Mesenchymal stem cell (in vitro differentiated cells and primary cell): ENCODE measurements around the gene RTCA.
"Not testable (repeated sequence)": the region's sequence is repeated elsewhere in the genome, so short reads cannot be mapped to it uniquely, and the experiment has no call there.

Experiments used
- DNase-seq: peaks from one replicate; pipeline ENCODE4 v3.0.0-alpha.2; 2013
- H2AFZ ChIP-seq: one replicate; pipeline ENCODE4 v1.6.1; 2013; ENCODE audit warnings: low read depth, mild to moderate bottlenecking, control low read depth, inconsistent platforms, low read length, moderate library complexity
- H2AK5ac ChIP-seq: 2 replicates; pipeline ENCODE4 v1.6.1; 2013; ENCODE audit warnings: low read length, moderate library complexity, mild to moderate bottlenecking, inconsistent platforms; ENCODE audit not compliant: severe bottlenecking
- H2BK120ac ChIP-seq: one replicate; pipeline ENCODE4 v1.6.1; 2013; ENCODE audit warnings: low read depth, mild to moderate bottlenecking, inconsistent platforms, low read length, moderate library complexity
- H2BK12ac ChIP-seq, 2 experiments: one replicate each; pipeline ENCODE4 v1.6.1; 2013; ENCODE audit warnings: inconsistent platforms in 2 of 2, low read length in 2 of 2, mild to moderate bottlenecking in 2 of 2, moderate library complexity in 2 of 2, control low read depth in 1 of 2
- H2BK15ac ChIP-seq: one replicate; pipeline ENCODE4 v1.6.1; 2013; ENCODE audit warnings: mild to moderate bottlenecking, low read depth, inconsistent platforms; ENCODE audit not compliant: poor library complexity, severe bottlenecking
- H2BK5ac ChIP-seq: 2 replicates; pipeline ENCODE4 v1.6.1; 2013; ENCODE audit warnings: low read depth, mild to moderate bottlenecking, low read length, control low read depth, inconsistent platforms; ENCODE audit not compliant: poor library complexity, severe bottlenecking
- H3K14ac ChIP-seq, 2 experiments: one replicate each; pipeline ENCODE4 v1.6.1; 2013; ENCODE audit warnings: inconsistent platforms in 2 of 2, low read length in 2 of 2, control low read depth in 1 of 2, mild to moderate bottlenecking in 1 of 2, moderate library complexity in 1 of 2
- H3K18ac ChIP-seq, 2 experiments: one replicate each; pipeline ENCODE4 v1.6.1; 2013; ENCODE audit warnings: inconsistent platforms in 2 of 2, low read length in 2 of 2, control low read depth in 1 of 2, low read depth in 1 of 2, mild to moderate bottlenecking in 1 of 2
- H3K23ac ChIP-seq, 2 experiments: one replicate each; pipeline ENCODE4 v1.6.1; 2013; ENCODE audit warnings: inconsistent platforms in 2 of 2, low read length in 2 of 2, mild to moderate bottlenecking in 2 of 2, moderate library complexity in 2 of 2, control low read depth in 1 of 2
- H3K27ac ChIP-seq: 2 replicates; pipeline ENCODE4 v1.5.1; 2013; ENCODE audit warnings: mild to moderate bottlenecking, moderate library complexity, low read length, control low read depth, inconsistent platforms; ENCODE audit not compliant: poor library complexity, severe bottlenecking
- H3K27me3 ChIP-seq, 2 experiments: 2 replicates each; pipeline versions ENCODE4 v1.6.1 to v1.7.0; 2013; ENCODE audit warnings: low read length in 2 of 2, mild to moderate bottlenecking in 2 of 2, moderate library complexity in 2 of 2, control low read depth in 1 of 2, inconsistent platforms in 1 of 2; ENCODE audit not compliant: control insufficient read depth in 1 of 2, insufficient read depth in 1 of 2
- H3K36me3 ChIP-seq, 2 experiments: 2 replicates each; pipeline versions ENCODE4 v1.6.1 to v1.7.0; 2013; ENCODE audit warnings: low read length in 2 of 2, control low read depth in 1 of 2, inconsistent platforms in 1 of 2, low read depth in 1 of 2, mild to moderate bottlenecking in 1 of 2; ENCODE audit not compliant: insufficient read depth in 2 of 2, control insufficient read depth in 1 of 2
- H3K4ac ChIP-seq, 2 experiments: one replicate each; pipeline ENCODE4 v1.6.1; 2013; ENCODE audit warnings: inconsistent platforms in 2 of 2, low read length in 2 of 2, mild to moderate bottlenecking in 2 of 2, moderate library complexity in 2 of 2, control low read depth in 1 of 2, low read depth in 1 of 2
- H3K4me1 ChIP-seq: 2 replicates; pipeline ENCODE4 v1.6.1; 2013; ENCODE audit warnings: low read depth, low read length, control low read depth; ENCODE audit not compliant: control insufficient read depth, insufficient read depth
- H3K4me2 ChIP-seq: 2 replicates; pipeline ENCODE4 v1.6.1; 2013; ENCODE audit warnings: low read length, mild to moderate bottlenecking, inconsistent platforms; ENCODE audit not compliant: poor library complexity, severe bottlenecking
- H3K4me3 ChIP-seq, 2 experiments: 2 replicates each; pipeline versions ENCODE4 v1.5.1 to v1.7.0; 2013; ENCODE audit warnings: low read length in 2 of 2, mild to moderate bottlenecking in 2 of 2, control low read depth in 1 of 2, low read depth in 1 of 2; ENCODE audit not compliant: insufficient read depth in 1 of 2
- H3K79me1 ChIP-seq: replicated peaks from 2 replicates; pipeline ENCODE4 v1.6.1; 2013; ENCODE audit warnings: mild to moderate bottlenecking, control low read depth, low read length, inconsistent platforms; ENCODE audit not compliant: poor library complexity, severe bottlenecking
- H3K9ac ChIP-seq: 2 replicates; pipeline ENCODE4 v1.7.0; 2013; ENCODE audit warnings: mild to moderate bottlenecking, low read length, moderate library complexity
- H3K9me3 ChIP-seq: 2 replicates; pipeline ENCODE4 v1.7.0; 2013; ENCODE audit warnings: mild to moderate bottlenecking, low read length; ENCODE audit not compliant: control insufficient read depth
- H4K8ac ChIP-seq: one replicate; pipeline ENCODE4 v1.6.1; 2013; ENCODE audit warnings: inconsistent platforms, mild to moderate bottlenecking, low read length, moderate library complexity
- H4K91ac ChIP-seq: one replicate; pipeline ENCODE4 v1.6.1; 2013; ENCODE audit warnings: mild to moderate bottlenecking, low read length, inconsistent platforms
- WGBS: methylation state at CpG from one replicate; pipeline ENCODE4 v1.1.7; 2013; ENCODE audit warnings: mixed read lengths; 5-methylcytosine and 5-hydroxymethylcytosine counted together

RTCA gene

GRCh38 chr1:100264081-100264480 lies 1.9 kb upstream of the RTCA start:
- H3K4me2 ChIP-seq, H3K27ac ChIP-seq, H3K9ac ChIP-seq, H2BK120ac ChIP-seq, H3K14ac ChIP-seq, H3K27me3 ChIP-seq, H2AK5ac ChIP-seq, H2BK15ac ChIP-seq, H3K9me3 ChIP-seq, H2AFZ ChIP-seq, H3K18ac ChIP-seq, DNase-seq, H3K4me3 ChIP-seq, H4K91ac ChIP-seq, H2BK12ac ChIP-seq, H4K8ac ChIP-seq, H3K4me1 ChIP-seq, H3K23ac ChIP-seq, H2BK5ac ChIP-seq, H3K4ac ChIP-seq: not testable (repeated sequence)
- H3K79me1 ChIP-seq, result peaks cover 12% of the 10 kb centered on the region
- H3K36me3 ChIP-seq, result peaks cover 8 to 16% of the 10 kb centered on the region in 2 experiments
- 98% methylated on average over 4 of the region's 5 CpGs for WGBS

GRCh38 chr1:100265562-100265930 lies 470 bp upstream of the RTCA start:
- DNase-seq, result no peak
- H3K36me3 ChIP-seq, result peaks cover 14 to 28% of the 10 kb centered on the region in 2 experiments
- H4K8ac ChIP-seq, result no peak overlapping the region
- no peak overlapping the region for H3K14ac ChIP-seq
- peak overlapping the region; percentile 96 for H3K9ac ChIP-seq
- 10% methylated on average over 12 of the region's 12 CpGs for WGBS
- no peaks in the 10 kb centered on the region for H3K9me3 ChIP-seq
- H2BK15ac ChIP-seq, result no peak overlapping the region
- peaks cover 2% of the 10 kb centered on the region for H3K4me1 ChIP-seq
- H3K23ac ChIP-seq, result no peak overlapping the region
- peak overlapping the region; percentile 53 to 98 for H3K4me3 ChIP-seq
- H2BK120ac ChIP-seq, result no peak overlapping the region
- H3K4ac ChIP-seq, result no peak overlapping the region
- H2BK12ac ChIP-seq, result no peak overlapping the region
- no peak overlapping the region for H2AK5ac ChIP-seq
- H3K79me1 ChIP-seq, result peaks cover 16% of the 10 kb centered on the region
- peak overlapping the region; percentile 55 for H3K27ac ChIP-seq
- no peak overlapping the region for H4K91ac ChIP-seq
- H2AFZ ChIP-seq, result peak overlapping the region; percentile 72
- no peak overlapping the region for H3K18ac ChIP-seq
- no peak overlapping the region for H2BK5ac ChIP-seq
- H3K4me2 ChIP-seq, result peak overlapping the region; percentile 55
- no peaks in the 10 kb centered on the region for H3K27me3 ChIP-seq

GRCh38 chr1:100266741-100267140 lies 725 bp downstream of the RTCA start:
- Histone ChIP-seq H3K4me3 (peak overlapping the region; percentile 92 to 98), H2BK120ac (no peak overlapping the region), H3K4me1 (peaks cover 2% of the 10 kb centered on the region), H4K8ac (peak overlapping the region; percentile 83), H2AFZ (no peak overlapping the region), H3K79me1 (peaks cover 18% of the 10 kb centered on the region), H2BK5ac (no peak overlapping the region), H3K23ac (peak overlapping the region in 1 of 2 experiments; percentile 10), H3K18ac (peak overlapping the region in 1 of 2 experiments; percentile 41), H3K36me3 (peaks cover 20 to 40% of the 10 kb centered on the region in 2 experiments), H3K9ac (peak overlapping the region; percentile 96), H3K4me2 (peak overlapping the region; percentile 70), H2AK5ac (no peak overlapping the region), H2BK12ac (no peak overlapping the region), H3K27me3 (no peaks in the 10 kb centered on the region), H3K14ac (peak overlapping the region in 1 of 2 experiments; percentile 46), H4K91ac (no peak overlapping the region), H3K27ac (no peak overlapping the region), H3K9me3 (no peaks in the 10 kb centered on the region), H2BK15ac (no peak overlapping the region), H3K4ac (peak overlapping the region; percentile 66 to 75)
- peak; percentile 14 for DNase-seq
- WGBS, result 1% methylated on average over 8 of the region's 8 CpGs

GRCh38 chr1:100267284-100267683 lies 1.3 kb downstream of the RTCA start:
- Histone ChIP-seq H3K23ac (no peak overlapping the region), H3K14ac (no peak overlapping the region), H3K4me3 (peak overlapping the region in 1 of 2 experiments; percentile 98), H4K8ac (no peak overlapping the region), H2BK5ac (no peak overlapping the region), H2AK5ac (no peak overlapping the region), H2BK120ac (no peak overlapping the region), H3K4me2 (peak overlapping the region; percentile 70), H4K91ac (no peak overlapping the region), H2BK15ac (no peak overlapping the region), H3K79me1 (peaks cover 20% of the 10 kb centered on the region), H2AFZ (no peak overlapping the region), H3K18ac (no peak overlapping the region), H3K4ac (no peak overlapping the region), H2BK12ac (no peak overlapping the region), H3K9ac (peak overlapping the region; percentile 96), H3K36me3 (peaks cover 20 to 46% of the 10 kb centered on the region in 2 experiments), H3K27ac (no peak overlapping the region), H3K27me3 (no peaks in the 10 kb centered on the region), H3K9me3 (no peaks in the 10 kb centered on the region), H3K4me1 (peaks cover 2% of the 10 kb centered on the region)
- no CpG with 5 or more reads among the region's 1 CpG for WGBS
- no peak for DNase-seq
